ENCODE measurements around the gene DTNBP1. TPM values are rescaled to one million over a fixed set of nuclear protein-coding genes. Genes with fewer than 3 reads are reported as not detected.
A peak's percentile ranks its signal among the peaks of the same experiment; 100 is the strongest.
"Not testable (repeated sequence)": the region's sequence is repeated elsewhere in the genome, so short reads cannot be mapped to it uniquely, and the experiment has no call there.

Gene DTNBP1
- total RNA-seq, 2 donors from 2014 or later, result 18.9 to 23.2 TPM

GRCh38 chr6:15547400-15547799 is 115.4 kb downstream of the DTNBP1 start:
- intact Hi-C loops (cut with DNase I), result no loop called here
- ATAC-seq, result no peak
- no peak for DNase-seq

GRCh38 chr6:15546591-15546990 is 116.2 kb downstream of the DTNBP1 start:
- ATAC-seq, result no peak
- intact Hi-C loops (cut with DNase I), result no loop called here
- no peak for DNase-seq

GRCh38 chr6:15544321-15544900 is 118.4 kb downstream of the DTNBP1 start:
- intact Hi-C loops (cut with DNase I), result no loop called here
- peak in 1 of 2 donors; percentile 70 for ATAC-seq
- no peak for DNase-seq

- intact Hi-C loops (cut with DNase I); ATAC-seq; DNase-seq: not testable (repeated sequence)
Measured at GRCh38 chr6:15543332-15543917, 119.4 kb downstream of the DTNBP1 start.

- no peak for DNase-seq
- intact Hi-C loops (cut with DNase I), result no loop called here
- ATAC-seq, result no peak
Measured at GRCh38 chr6:15539722-15540270, 123.0 kb downstream of the DTNBP1 start.

GRCh38 chr6:15538766-15539495 is 123.9 kb downstream of the DTNBP1 start:
- no peak for DNase-seq
- intact Hi-C loops (cut with DNase I), result no loop called here
- ATAC-seq, result no peak

- intact Hi-C loops (cut with DNase I), result no loop called here
- ATAC-seq (no peak), DNase-seq (no peak)
Measured at GRCh38 chr6:15538106-15538505, 124.7 kb downstream of the DTNBP1 start.

- intact Hi-C loops (cut with DNase I), result no loop called here
- ATAC-seq (peak in 1 of 2 donors; percentile 24), DNase-seq (no peak)
Measured at GRCh38 chr6:15536198-15536955, 126.5 kb downstream of the DTNBP1 start.

- no peak for DNase-seq
- intact Hi-C loops (cut with DNase I), result no loop called here
- ATAC-seq, result no peak
Measured at GRCh38 chr6:15535495-15536197, 127.2 kb downstream of the DTNBP1 start.

GRCh38 chr6:15534974-15535373 is 127.9 kb downstream of the DTNBP1 start:
- DNase-seq (no peak), ATAC-seq (peak in 1 of 2 donors; percentile 23)
- intact Hi-C loops (cut with DNase I), result no loop called here

GRCh38 chr6:15533379-15534026 is 129.3 kb downstream of the DTNBP1 start:
- no peak for DNase-seq

GRCh38 chr6:15531973-15532372 is 130.9 kb downstream of the DTNBP1 start:
- no peak for ATAC-seq
- intact Hi-C loops (cut with DNase I), result no loop called here
- DNase-seq, result no peak

More at GRCh38 chr6:15533379-15534026, 129.3 kb downstream of the DTNBP1 start:
- no peak for ATAC-seq
- intact Hi-C loops (cut with DNase I), result no loop called here

- intact Hi-C loops (cut with DNase I), result no loop called here
Measured at GRCh38 chr6:15530411-15530810, 132.4 kb downstream of the DTNBP1 start.

GRCh38 chr6:15528870-15529269 is 134.0 kb downstream of the DTNBP1 start:
- DNase-seq (no peak), ATAC-seq (no peak)
- intact Hi-C loops (cut with DNase I), result no loop called here

More at GRCh38 chr6:15530411-15530810, 132.4 kb downstream of the DTNBP1 start:
- ATAC-seq (no peak), DNase-seq (no peak)

- no peak for ATAC-seq
- intact Hi-C loops (cut with DNase I), result no loop called here
- no peak for DNase-seq
Measured at GRCh38 chr6:15527838-15528617, 134.8 kb downstream of the DTNBP1 start.

GRCh38 chr6:15526212-15526701 is 136.6 kb downstream of the DTNBP1 start:
- ATAC-seq, result peak; percentile 27 to 46
- DNase-seq, result no peak
- intact Hi-C loops (cut with DNase I), result no loop called here

- no peak for DNase-seq
- no peak for ATAC-seq
- intact Hi-C loops (cut with DNase I), result no loop called here
Measured at GRCh38 chr6:15524861-15525401, 137.9 kb downstream of the DTNBP1 start.

Data from left cardiac atrium (tissue), 4 donors.